Inflammatory macrophage treated with lipopolysaccharide for 4 hours (primary cell): ENCODE measurements around the gene SGSH.
A peak's percentile ranks its signal among the peaks of the same experiment; 100 is the strongest.
"Not testable (repeated sequence)": the region's sequence is repeated elsewhere in the genome, so short reads cannot be mapped to it uniquely, and the experiment has no call there.

Experiments used
- DNase-seq: peaks from one replicate; pipeline ENCODE4 v3.0.0-alpha.2; 2020

The SGSH gene

GRCh38 chr17:80220054-80220735, at the start of gene SGSH, which contains the start of gene SLC26A11:
Gene SGSH, minus strand, starts transcription at chr17:80220333. Its CDS starts 20 bp downstream, at chr17:80220313.
Gene SLC26A11, plus strand, starts transcription at chr17:80220427. Its CDS starts 1,134 bp downstream, at chr17:80221561.
- peak; percentile 70 for DNase-seq

GRCh38 chr17:80269405-80269807, 49.3 kb upstream of the SGSH start:
- no peak for DNase-seq

GRCh38 chr17:80268427-80268826, 48.3 kb upstream of the SGSH start:
- no peak for DNase-seq

GRCh38 chr17:80267391-80267790, 47.3 kb upstream of the SGSH start:
- no peak for DNase-seq

- DNase-seq: no peak
Observed at GRCh38 chr17:80265205-80266068, 45.3 kb upstream of the SGSH start.

GRCh38 chr17:80264205-80265075, 44.3 kb upstream of the SGSH start:
- DNase-seq: peak; percentile 40

GRCh38 chr17:80263253-80264204, 43.4 kb upstream of the SGSH start:
- DNase-seq: peak; percentile 98

GRCh38 chr17:80262775-80263244, 42.7 kb upstream of the SGSH start:
- no peak for DNase-seq

DNA sequence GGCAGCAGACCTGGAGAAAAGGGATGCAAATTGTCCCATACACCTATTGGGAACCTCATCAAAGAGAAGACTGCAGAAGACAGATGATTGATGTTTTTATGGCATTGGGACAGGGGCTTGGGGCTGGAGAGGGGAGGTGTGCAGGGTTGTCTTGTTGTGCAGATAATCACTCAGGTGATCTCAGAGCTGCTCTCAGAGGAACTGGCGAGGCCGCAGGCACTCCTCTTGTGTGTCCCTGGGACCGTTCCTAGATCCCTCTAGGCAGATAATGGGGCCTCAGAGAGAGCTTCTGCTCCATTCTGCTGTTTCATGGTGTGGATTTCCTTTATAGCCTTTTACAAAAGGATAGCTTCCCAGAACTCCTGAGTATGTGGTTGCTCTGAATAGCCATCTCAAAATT, 42.2 kb upstream of the SGSH start:
- no peak for DNase-seq

- DNase-seq: no peak
Observed at GRCh38 chr17:80261895-80262279, 41.8 kb upstream of the SGSH start.

DNA sequence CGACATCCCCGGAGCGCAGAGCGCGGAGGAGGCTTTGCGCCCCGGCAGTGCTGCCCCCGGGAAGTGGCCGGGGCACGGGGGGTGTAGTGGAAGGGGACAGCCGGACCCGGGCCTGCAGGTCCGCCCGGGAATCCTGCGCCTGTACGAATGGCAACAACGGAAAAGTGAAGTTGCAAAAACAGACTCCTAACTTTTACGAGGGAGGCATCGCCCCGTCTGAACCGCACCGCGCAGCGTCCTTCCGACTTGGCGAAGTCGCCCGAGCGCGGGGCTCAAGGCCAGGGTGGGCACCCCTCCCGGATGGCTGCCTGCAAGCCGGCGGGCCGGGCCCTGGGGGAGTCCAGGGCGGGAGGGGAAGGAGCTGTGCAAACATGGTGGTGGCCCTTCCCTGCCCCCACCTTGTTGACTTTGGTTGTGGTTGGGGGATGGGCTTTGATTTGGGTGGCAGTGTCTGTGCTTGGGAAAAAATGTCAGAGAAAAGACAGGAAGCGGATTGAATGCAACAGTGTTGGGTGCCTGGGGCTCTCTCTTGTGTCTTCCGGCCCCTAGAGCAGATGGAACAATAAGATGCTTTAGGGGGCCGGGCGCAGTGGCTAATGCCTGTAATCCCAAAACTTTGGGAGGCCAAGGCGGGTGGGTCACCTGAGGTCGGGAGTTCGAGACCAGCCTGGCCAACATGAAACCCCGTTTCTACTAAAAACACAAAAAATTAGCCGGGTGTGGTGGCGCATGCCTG, 41.2 kb upstream of the SGSH start:
- DNase-seq: peak; percentile 49

DNA sequence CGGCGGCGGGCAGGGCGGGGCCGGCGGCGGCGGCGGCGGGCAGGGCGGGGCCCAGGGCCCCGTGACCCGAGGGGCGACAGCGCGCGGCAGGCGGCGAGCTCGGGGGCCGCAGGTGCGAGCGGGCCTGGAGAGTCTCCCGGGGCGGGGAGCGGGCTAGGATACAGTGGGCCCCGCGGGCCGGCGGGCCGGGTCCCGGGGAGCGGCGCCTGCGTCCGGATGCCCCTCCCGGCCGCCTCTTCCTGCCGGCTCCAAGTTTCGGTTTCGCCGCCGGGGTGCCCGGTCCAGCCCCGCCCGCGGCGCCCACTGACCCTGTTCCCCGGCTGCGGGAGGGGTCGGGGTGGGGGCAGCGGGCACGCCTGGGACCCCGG, 40.6 kb upstream of the SGSH start, which contains the start of gene RNF213:
Gene RNF213, plus strand, starts transcription at position 62 of the 368 bp plus-strand sequence. CDS start 2,830 bp downstream, outside the sequence.
- DNase-seq: peak; percentile 77

DNA sequence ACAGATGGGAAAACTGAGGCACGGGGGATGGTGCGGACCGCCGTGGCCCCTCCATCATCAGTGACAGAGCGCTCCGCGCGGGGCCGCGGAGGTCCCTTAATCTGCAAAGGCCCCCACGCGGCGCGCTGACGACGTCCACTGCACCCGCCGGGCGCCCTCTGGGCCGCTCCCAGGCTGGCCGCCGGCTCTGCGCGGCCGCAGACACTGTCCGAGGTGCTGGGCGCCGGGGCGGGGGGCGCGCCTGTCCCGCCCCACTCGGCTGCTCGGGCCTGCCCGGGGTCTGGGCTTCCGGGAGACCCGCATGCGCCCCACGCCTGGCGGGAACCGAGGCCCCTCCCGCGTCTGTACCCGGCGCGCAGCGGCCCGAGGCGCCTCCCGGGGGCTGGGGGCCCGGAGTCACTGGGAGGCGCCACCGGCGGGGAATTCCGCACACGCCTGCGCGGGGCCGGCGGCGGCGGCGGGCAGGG, 40.0 kb upstream of the SGSH start:
- DNase-seq: peak; percentile 80

GRCh38 chr17:80259457-80260068, 39.4 kb upstream of the SGSH start:
- no peak for DNase-seq

GRCh38 chr17:80258296-80258695, 38.2 kb upstream of the SGSH start:
- not testable (repeated sequence) for DNase-seq

- DNase-seq: no peak
Observed at GRCh38 chr17:80257716-80258213, 37.6 kb upstream of the SGSH start.

- no peak for DNase-seq
Observed at GRCh38 chr17:80256034-80256350, 35.9 kb upstream of the SGSH start.

- DNase-seq: peak; percentile 94
Observed at GRCh38 chr17:80254396-80255251, 34.5 kb upstream of the SGSH start.
